H1 (cell line): Measurements from ENCODE around the gene SH2B2.

Experiments
- ATF2 ChIP-seq: IDR thresholded peaks from 2 replicates; pipeline ENCODE4 v1.6.1; 2012; ENCODE audit warnings: low read length, inconsistent platforms
- BRCA1 ChIP-seq: IDR thresholded peaks from 2 replicates; pipeline ENCODE4 v1.6.1; 2012; ENCODE audit warnings: low read depth, low read length, improper control_type of control experiment
- CTCF ChIP-seq, 3 experiments: IDR thresholded peaks; 1 replicate in 2 of 3; 2 replicates in 1 of 3; pipeline versions ENCODE4 v1.5.1 to v1.6.1; 2011; ENCODE audit warnings: low read length in 3 of 3, mild to moderate bottlenecking in 3 of 3, inconsistent platforms in 2 of 3, low read depth in 1 of 3, moderate library complexity in 1 of 3; ENCODE audit not compliant: insufficient read depth in 1 of 3; ENCODE audit errors: control extremely low read depth in 1 of 3
- EP300 ChIP-seq, 2 experiments: IDR thresholded peaks; 1 replicate in 1 of 2; 2 replicates in 1 of 2; pipeline ENCODE4 v1.6.1; 2011 to 2012; ENCODE audit warnings: low read depth in 2 of 2, low read length in 2 of 2, mild to moderate bottlenecking in 2 of 2, borderline replicate concordance in 1 of 2, inconsistent platforms in 1 of 2, moderate library complexity in 1 of 2
- EZH2 ChIP-seq: fragments of 200-600 bp; sonication (generic); IDR thresholded peaks from 2 replicates; pipeline ENCODE4 v1.7.1; 2012; ENCODE audit warnings: low read depth, mild to moderate bottlenecking, moderate library complexity, low read length, inconsistent platforms; ENCODE audit not compliant: severe bottlenecking
- GABPA ChIP-seq: IDR thresholded peaks from 2 replicates; pipeline ENCODE4 v1.6.1; 2011; ENCODE audit warnings: mild to moderate bottlenecking, low read length, moderate library complexity, borderline replicate concordance; ENCODE audit not compliant: insufficient read depth
- KDM1A ChIP-seq: fragments of 200-600, 300-600 bp; sonication (generic); IDR thresholded peaks from 2 replicates; pipeline ENCODE4 v1.7.1; 2016; ENCODE audit warnings: mild to moderate bottlenecking, low read length, borderline replicate concordance
- KDM5A ChIP-seq: fragments of 200-600 bp; IDR thresholded peaks from 2 replicates; pipeline ENCODE4 v1.7.1; 2012; ENCODE audit warnings: mild to moderate bottlenecking, low read length, inconsistent platforms, mixed read lengths
- MAX ChIP-seq: IDR thresholded peaks from 2 replicates; pipeline ENCODE4 v1.6.1; 2012; ENCODE audit warnings: inconsistent platforms
- NRF1 ChIP-seq: IDR thresholded peaks from 2 replicates; pipeline ENCODE4 v1.6.1; 2011; ENCODE audit warnings: mild to moderate bottlenecking, low read depth, low read length, improper control_type of control experiment
- POLR2A ChIP-seq, 2 experiments: IDR thresholded peaks; 1 replicate in 1 of 2; 2 replicates in 1 of 2; pipeline ENCODE4 v1.6.1; 2011; ENCODE audit warnings: low read depth in 2 of 2, low read length in 2 of 2, mild to moderate bottlenecking in 2 of 2; ENCODE audit errors: control extremely low read depth in 1 of 2
- RFX5 ChIP-seq: IDR thresholded peaks from 2 replicates; pipeline ENCODE4 v1.6.1; 2011; ENCODE audit warnings: low read depth, low read length, improper control_type of control experiment, borderline replicate concordance
- USF2 ChIP-seq: IDR thresholded peaks from 2 replicates; pipeline ENCODE4 v1.6.1; 2011; ENCODE audit warnings: low read length, improper control_type of control experiment
- YY1 ChIP-seq: IDR thresholded peaks from 2 replicates; pipeline ENCODE4 v1.6.1; 2011; ENCODE audit warnings: low read depth, mild to moderate bottlenecking, low read length

GRCh38 chr7:102284399-102284798 is 2.3 kb upstream of the SH2B2 start:
- TF ChIP-seq CTCF (IDR thresholded peaks at IDR 0.05; ENCODE audit: control extremely low read depth in 1 of 3, insufficient read depth in 1 of 3, low read depth in 1 of 3, low read length in 3 of 3) (no peak), EP300 (IDR thresholded peaks at IDR 0.05; ENCODE audit: borderline replicate concordance in 1 of 2, low read depth in 2 of 2, low read length in 2 of 2) (no peak), MAX (no peak), KDM1A (no peak), ATF2 (no peak), USF2 (no peak), BRCA1 (no peak), POLR2A (IDR thresholded peaks at IDR 0.05; ENCODE audit: control extremely low read depth in 1 of 2, low read depth in 2 of 2, low read length in 2 of 2) (no peak), NRF1 (no peak), EZH2 (no peak), GABPA (no peak), YY1 (no peak), KDM5A (no peak), RFX5 (no peak)
